GM21576 (cell line): ENCODE measurements around the gene LRP1B.
A peak's percentile ranks its signal among the peaks of the same experiment; 100 is the strongest.
"Not testable (repeated sequence)": the region's sequence is repeated elsewhere in the genome, so short reads cannot be mapped to it uniquely, and the experiment has no call there.

ENCODE experiments used
- ATAC-seq: cut with Tn5 transposase; IDR thresholded peaks from one replicate; pipeline ENCODE4 v1.9.1; 2021; ENCODE audit warnings: mild to moderate bottlenecking, moderate library complexity; ENCODE audit not compliant: unreplicated experiment

Gene LRP1B

DNA sequence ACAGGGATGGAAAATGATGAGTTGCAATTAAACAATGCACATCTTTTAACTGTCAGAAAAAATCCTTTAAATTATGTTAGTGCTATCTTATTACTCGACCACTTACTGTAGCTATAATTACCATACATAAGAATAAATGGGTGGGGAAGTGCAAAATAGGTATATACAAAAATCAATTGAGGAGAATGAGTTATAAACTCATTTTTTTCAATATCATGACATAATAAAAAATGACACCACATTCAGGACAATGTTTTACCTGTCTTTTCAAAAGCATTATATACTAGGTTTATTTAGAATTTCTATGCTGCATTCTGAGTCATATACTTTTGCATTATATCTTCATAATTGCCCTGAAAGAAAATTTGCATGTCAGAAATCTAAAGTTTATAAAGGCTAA lies 1533.6 kb downstream of the LRP1B start:
- ATAC-seq, result no peak

DNA sequence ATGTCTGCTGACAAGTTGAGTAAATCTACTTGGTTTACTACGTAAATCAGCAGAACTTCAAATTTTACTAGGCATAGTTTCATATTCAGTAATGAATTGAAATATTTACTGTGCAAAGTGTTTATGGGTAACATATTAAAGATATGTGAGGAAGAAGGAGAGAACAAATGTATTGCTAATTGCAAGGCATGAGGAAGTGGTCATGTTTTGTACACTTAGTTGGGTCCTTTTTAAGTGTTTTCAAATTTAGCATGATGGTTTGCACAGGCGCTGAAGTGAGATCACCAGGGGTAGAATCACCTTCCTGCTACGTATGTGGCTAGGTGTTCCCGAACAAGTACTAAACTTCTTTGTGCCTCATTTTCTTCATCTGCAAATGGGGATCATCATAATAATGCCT lies 1534.4 kb downstream of the LRP1B start:
- ATAC-seq, result no peak

DNA sequence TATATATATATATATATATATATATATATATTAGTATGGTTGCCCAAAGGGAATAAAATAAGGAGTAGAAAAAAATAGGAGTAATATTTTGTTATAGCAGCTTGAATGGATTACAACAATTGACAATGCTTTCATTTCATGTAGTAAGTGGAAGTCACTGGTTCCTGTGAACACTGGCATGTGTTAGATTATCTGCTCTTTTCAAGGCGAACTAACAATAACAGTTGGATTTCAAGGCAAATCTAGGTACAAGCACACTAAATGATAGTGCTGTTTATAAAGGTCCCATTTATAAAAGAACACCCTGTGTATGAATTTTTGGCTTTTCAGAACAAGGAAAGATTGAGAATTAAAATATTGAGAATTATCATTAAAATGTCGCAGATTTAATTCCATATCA lies 1535.7 kb downstream of the LRP1B start:
- ATAC-seq, result no peak

DNA sequence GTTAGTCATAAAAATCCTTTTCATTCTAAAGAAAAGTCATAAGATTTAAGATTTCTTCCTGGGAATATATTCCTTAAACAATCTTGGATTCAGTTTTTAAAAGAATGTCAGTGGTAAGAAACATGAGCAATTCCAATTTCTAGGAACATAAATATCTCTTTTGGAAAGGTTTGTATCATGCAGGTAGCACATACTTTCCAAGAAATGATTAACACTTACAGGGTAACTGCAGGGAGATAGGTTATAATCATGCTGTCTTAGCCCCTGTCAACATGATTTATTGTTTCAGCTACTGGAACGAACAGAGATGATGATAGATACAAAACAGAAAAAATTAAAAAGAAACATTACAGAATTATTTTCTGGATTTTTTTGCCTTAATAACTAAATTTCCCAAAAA lies 1537.7 kb downstream of the LRP1B start:
- ATAC-seq, result no peak

DNA sequence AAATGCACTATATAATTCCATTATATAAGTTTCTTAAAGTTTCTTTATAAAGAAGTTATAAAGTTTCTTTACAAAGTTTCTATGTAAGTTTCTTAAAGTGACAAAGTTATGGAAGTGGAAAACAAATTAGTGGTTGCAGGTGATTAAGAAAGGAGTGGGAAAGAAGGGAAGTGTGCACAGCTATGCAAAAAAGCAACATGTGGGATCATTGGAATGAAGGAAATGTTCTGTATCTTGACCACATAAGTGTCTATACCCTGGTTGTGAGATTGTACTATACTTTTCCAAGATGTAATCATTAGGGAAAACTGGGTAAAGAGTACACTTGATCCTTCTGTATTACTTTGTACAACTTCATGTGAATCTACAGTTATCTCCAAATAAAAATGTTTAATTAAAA lies 1541.1 kb downstream of the LRP1B start:
- no peak for ATAC-seq

DNA sequence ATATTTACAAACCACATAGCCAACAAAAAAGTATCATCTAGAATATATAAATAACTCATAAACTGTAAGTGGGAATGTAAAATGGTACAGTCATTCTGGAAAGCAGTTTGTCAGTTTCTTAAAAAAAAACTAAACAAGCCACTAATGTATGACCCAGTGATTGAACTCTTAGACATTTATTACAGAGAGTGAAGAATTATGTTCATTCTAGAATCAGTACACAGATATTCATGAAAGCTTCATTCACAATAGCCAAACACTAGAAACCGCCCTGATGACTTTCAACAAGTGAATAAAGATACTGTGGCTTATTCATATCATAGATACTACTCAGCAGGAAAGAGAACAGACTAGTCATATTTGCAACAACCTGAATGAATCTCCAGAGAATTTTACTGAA lies 1541.5 kb downstream of the LRP1B start:
- ATAC-seq, result no peak

DNA sequence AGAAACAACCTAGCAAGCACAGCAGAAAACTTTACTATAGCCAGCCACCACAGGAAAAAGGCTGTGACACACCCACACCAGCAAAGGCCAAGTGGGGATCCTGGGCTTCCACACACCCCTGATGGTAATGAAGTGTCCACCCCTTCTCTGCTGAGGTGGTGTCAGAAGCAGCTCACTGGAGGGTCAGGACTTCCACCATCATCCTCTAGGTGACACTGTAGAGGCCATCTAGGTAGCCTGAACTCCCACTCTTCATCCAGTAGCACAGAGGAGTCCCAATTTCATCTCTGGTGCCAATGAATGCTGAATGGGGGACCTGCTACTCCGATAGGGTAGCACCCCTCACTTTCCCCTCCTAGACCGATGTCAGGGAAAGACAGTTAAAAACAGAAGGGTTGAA lies 1544.4 kb downstream of the LRP1B start:
- peak; percentile 83 for ATAC-seq

DNA sequence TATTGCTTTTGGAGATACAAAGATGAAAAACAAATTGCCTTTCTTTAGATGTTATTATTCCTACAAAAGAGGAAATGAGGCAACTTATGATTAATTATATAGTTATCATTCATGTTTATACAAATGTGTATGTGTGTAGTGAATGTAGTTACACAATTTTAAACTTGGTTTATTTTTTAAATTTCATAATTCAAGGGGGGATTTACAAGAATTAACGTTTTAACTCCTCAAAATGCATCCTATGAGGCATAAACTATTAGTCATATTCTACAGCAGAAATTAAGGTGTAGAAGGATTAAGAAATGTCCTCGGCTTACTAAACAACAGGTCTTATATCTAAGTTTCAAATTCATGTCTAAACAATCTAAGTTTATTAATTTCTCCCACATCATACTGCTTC lies 1545.8 kb downstream of the LRP1B start:
- no peak for ATAC-seq

DNA sequence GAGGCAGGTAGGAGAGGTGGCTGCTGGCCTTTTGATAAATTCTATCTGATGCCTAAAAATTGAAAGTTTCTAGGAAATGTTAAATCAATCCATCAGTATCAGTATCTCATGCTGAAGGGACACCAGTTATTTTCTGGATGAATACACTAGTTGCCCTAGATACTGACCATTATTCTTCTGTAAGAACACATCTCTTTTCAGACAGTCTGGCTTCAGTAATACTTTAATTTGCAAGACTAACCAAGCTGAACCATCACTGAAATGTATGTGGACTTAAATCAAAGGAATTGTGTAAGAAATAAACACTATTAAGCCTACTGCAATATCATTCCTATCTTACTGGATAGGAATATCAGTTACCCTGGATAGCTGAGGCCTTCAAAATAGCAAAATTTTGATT lies 1546.3 kb downstream of the LRP1B start:
- no peak for ATAC-seq

DNA sequence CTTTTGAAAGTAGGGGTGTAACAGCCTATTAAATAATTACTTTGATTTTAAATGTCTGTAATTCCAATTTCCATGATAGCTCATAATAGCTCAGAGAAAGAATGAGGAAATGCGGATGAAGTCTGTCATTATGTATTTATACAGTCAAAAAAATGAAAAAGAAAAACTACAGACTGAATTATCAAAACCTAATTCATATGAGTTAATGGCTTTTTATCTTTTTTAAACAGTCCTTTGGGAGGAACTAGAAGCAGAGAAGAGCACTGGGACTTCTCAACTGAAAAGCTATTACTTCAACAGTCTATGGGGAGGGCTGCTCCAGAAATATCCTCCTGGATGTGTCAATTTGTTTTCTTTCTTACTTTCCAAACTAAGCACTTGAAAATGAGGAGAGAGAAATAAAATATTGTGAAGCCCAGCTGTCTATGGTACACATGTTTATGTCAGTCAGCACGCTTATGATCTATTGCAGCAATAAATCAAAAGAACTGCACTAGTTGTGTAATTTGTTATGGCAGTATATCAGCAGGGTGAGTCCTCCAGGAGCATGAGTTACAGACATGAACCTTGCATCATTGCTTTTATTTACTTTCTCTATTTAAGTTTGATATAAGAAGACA lies 1550.2 kb downstream of the LRP1B start:
- ATAC-seq, result no peak

DNA sequence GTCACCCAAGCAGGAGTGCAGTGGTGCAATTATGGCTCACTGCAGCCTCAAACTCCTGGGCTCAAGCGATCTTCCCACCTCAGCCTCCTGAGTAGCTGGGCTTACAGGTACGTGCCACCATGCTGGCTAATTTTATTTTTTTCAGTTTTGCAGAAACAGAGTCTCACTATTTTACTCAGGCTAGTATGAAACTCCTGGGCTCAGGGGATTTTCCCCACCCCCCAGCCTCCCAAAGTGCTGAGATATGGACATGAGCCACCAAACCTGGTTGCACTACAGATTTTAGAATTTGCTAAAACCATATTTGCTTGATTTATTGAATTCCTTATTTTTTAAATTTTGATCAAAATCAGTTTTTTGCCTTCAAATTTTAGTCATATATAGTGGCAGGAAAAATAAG lies 1553.4 kb downstream of the LRP1B start:
- ATAC-seq, result no peak

DNA sequence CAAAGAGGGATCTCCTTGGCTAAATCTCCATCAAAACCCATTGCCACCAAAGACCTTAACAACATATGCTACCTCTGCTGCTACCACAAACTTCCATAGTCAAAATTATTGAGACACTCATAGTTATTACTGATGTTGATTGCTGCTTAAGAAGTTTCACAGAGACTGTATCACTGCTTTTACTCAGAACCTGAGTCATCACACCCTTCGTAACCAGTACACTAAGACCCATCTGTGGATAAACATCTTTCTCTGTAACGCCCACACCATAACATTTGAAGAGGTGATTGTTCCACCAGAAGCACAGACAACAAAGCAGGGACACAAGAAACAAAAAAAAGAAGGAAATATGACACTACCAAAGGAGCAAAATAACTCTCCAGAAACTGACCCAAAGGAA lies 1563.1 kb downstream of the LRP1B start:
- no peak for ATAC-seq

DNA sequence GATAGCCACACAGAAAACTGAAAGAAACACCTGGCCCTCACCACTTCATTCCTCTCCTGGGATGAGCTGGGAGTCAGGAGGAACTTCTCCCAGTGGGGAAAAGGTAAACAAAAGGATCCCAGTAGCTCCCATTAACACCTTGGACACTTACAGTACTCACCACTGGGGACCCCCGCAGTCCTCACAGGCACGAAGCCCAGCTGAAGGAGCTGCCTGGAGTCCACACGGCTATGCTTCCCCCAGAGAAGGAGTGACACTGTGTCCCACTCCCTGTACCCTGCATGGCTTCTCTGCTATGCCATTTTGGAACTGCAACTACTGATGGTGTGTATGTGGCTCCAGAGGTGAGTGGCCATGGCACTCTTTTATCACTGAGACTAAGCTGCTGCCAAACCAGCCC lies 1565.1 kb downstream of the LRP1B start:
- ATAC-seq, result no peak

DNA sequence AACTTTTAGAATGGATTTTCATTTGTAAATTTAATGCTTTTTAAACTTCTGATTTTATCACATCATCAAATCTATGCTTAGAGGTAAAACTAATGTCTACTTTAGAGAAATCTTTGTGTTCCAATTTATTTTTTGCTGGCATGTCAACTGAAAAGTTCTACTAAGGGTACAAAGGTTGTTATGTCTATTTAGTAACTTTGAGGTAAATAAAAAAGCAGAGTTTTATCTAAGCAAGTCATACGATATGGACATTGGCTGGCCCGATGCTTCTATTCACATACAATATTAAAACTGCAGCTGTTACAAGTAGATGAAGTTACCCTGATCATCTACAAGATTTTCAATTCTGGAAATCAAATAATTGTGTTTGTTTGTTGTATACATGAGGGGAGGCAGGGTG lies 1575.1 kb downstream of the LRP1B start:
- no peak for ATAC-seq

DNA sequence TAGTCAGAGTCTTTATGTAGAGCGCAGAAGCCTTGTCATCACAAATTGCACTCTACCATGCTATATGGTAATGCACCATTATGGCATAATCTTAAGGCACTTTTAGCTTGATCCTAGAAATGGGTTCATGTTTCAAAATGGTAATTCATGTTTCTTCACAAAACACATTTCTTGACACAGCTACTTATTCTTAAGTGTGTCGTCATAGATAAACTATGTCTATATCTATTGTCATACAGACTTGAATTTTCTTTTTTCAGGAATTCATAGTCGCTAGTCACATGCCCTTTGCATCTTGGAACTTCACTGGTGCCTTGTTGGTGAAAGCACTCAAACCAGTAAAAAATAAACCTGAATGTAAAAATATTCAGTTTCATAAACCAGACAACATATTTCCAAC lies 1578.2 kb downstream of the LRP1B start:
- ATAC-seq, result no peak

DNA sequence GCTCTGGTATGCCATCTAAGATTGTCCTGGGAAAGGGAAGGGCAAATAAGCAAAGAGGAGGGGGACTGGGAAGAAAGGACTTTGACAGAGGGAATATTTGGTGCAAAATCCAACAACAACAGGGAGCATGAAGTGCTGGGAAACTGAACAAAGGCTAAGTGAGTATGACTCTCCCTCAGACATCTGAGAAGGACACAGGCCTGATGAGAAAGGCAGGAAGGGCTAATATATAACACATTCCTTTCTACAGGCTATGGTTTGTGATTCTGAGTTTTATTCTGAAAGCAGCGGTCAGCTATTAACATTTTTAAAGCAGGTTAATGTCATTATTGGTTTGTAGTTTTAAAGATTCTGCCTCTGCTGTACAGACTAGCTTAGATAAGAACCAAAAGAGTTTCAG lies 1579.5 kb downstream of the LRP1B start:
- ATAC-seq, result no peak

DNA sequence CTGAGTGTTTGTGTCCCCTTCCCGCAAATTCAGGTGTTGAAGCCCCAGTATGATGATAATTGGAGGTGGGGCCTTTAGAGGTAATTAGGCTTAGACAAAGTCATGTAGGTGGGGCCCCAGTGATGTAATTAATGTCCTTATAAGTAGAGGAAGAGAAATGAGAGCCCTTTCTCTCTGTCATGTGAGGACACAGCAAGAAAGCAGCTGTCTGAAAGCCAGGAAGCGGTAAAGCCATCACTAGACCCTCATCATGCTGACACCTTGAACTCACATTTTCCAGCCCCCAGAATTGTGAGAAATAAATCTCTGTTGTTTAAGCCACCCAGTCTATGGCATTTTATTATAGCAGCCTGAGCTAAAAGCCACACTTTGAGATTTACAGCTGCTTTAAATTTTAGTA lies 1580.0 kb downstream of the LRP1B start:
- no peak for ATAC-seq

DNA sequence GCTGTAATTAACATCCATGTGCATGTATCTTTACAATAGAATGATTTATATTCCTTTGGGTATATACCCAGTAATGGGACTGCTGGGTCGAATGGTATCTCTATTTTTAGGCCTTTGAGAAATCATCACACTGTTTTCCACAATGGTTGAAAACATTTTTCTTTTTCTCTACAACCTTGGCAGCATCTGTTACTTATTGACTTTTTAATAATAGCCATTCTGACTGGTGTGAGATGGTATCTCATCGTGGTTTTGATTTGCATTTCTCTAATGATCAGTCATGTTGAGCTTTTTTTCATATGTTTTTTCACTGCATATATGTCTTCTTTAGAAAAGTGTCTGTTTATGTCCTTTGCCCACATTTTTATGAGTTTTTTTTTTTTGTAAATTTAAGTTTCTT lies 1586.0 kb downstream of the LRP1B start:
- ATAC-seq, result not testable (repeated sequence)

DNA sequence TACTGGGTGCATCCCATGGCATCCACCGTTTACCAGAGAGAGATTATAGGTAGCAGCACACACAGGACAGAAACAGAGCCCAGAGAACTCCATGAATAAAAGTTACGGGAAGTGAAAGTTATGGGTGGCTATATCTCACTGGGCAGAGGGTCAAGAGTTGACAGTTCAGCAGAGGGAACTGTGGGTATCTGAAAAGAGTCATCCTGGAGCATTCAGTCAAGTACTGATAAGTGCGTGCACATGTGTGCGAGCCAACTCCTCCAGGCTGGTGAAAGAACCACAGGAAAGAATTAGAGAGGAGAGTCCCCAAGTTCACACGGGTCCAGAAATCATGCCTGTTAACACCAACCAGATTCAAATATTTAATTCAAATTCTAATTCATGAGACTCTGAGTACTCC lies 1588.2 kb downstream of the LRP1B start:
- ATAC-seq, result no peak

DNA sequence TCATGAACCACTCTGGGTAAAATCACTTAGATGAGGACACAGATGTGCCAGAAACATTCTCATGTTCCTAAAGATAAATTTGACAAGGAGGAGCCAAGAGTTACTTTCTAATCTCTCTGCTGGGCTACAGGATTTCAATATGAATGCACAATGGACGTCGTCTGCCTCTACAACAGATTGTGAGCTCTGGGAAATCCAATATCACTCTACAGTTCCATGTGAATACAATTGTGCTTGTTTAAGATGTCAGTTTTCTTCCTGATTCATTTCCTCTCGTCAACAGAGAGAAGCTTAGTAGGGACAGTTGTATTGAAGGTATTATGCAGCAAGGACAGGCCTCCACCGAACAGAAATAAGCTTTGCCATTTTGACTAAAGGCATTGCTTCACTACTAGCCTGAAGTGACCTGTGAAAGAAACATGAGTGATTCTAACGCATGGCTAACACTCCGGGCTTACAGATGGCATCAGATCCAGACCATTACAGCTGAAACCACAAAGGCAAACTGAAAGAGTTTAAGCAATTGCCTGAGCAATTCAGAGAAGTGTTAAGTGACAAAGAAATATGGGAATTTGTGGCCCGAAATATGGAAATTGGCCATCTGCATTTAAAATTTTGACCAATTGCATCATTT lies 1591.5 kb downstream of the LRP1B start:
- no peak for ATAC-seq

DNA sequence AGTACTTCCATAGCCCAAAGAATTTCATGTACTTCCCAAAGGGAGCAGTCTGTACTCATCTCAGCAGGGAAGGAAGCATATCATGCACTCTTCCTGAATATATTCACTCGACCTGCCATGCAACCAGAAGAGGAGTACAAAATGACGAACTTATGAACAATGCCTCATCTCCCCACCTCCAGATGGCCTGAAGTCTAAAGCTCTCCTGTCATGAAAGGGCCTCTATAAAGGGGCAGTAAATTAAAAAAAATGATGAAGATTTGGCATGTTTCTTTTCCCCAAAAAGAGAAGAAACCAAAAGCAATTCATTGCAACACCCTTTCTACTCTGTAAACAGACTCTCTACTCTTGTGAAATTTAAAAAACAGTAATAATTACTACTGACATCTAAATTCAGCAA lies 1601.1 kb downstream of the LRP1B start:
- ATAC-seq, result no peak

DNA sequence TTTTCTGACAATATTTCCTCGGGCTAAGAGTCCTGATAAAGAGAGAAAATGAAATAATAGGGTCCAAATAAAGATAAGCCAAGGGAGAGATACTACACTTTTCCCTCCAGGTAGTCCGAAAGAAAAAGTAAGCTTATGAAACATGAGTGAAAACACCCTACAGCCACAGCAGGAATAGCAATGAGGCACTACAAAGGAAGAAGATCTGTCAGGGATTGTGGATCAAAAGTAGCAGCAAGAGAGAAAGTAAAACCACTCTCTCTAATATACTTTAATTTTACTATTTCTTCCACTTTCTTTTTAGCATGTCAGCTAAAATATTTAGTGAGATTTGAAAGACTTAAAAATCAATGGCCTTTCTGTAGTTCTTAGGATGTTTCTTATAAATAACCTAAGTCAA lies 1601.8 kb downstream of the LRP1B start:
- ATAC-seq, result no peak

DNA sequence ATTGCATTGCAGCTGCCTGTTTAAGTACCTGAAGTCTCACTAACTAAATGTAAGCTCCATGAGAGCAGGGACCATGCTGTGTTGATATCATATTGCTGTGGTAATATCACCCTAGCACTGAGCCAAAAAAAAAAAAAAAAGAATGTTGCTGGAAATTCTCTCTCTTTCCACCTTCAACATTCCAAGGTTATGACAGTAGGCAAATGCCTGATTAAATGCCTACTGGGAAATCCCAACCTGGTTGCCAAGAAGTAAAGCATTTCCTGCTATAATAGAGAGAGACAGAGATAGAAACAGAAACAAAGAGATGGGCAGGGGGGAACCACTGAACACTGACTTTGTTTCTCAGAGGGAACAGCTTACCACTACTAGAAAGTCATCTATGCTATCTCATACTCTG lies 1604.2 kb downstream of the LRP1B start:
- no peak for ATAC-seq
